Measurements from ENCODE around the gene CRADD. TPM values are rescaled to one million over a fixed set of nuclear protein-coding genes. Genes with fewer than 3 reads are reported as not detected.

CRADD gene
- total RNA-seq, 4 donors from 2014 or later, result 23.5 to 35.3 (median 26.1) TPM

GRCh38 chr12:93844164-93844784, 167.1 kb downstream of the CRADD start:
- no peak overlapping the region for H3K27ac ChIP-seq (replicated peaks in 1 of 4)
- 91% methylated on average over 7 of the region's 7 CpGs for whole genome bisulfite sequencing
- peak; percentile 62 for DNase-seq (ENCODE audit: extremely low spot score)
- H3K4me1 ChIP-seq, result peaks cover 0 to 9% (median 7%) of the 10 kb centered on the region in 4 donors
- no peak overlapping the region for H3K4me3 ChIP-seq
- no peaks in the 10 kb centered on the region for H3K9me3 ChIP-seq
- intact Hi-C loops (cut with DNase I), result loop anchor here (5.0 kb wide), 1 partner anchor 272 kb away; the partner anchor contains the start of gene SOCS2
- no peaks in the 10 kb centered on the region for H3K36me3 ChIP-seq
- H3K27me3 ChIP-seq, result no peaks in the 10 kb centered on the region
- no peak for TF ChIP-seq POLR2AphosphoS5 (IDR thresholded peaks at IDR 0.05)
- TF ChIP-seq POLR2A (IDR thresholded peaks at IDR 0.05; ENCODE audit: low read depth), result no peak
- no peak for TF ChIP-seq CTCF (IDR thresholded peaks at IDR 0.05)
- no peak for TF ChIP-seq EP300 (IDR thresholded peaks at IDR 0.05)

GRCh38 chr12:93846936-93847516, 169.9 kb downstream of the CRADD start:
- Histone ChIP-seq H3K27ac (replicated peaks in 1 of 4) (no peak overlapping the region), H3K4me1 (peaks cover 0 to 9% (median 7%) of the 10 kb centered on the region in 4 donors), H3K4me3 (no peak overlapping the region), H3K27me3 (no peaks in the 10 kb centered on the region), H3K9me3 (no peaks in the 10 kb centered on the region), H3K36me3 (peaks cover 0 to 4% (median 0%) of the 10 kb centered on the region in 4 donors)
- WGBS, result 93% methylated on average over 5 of the region's 5 CpGs
- DNase-seq (ENCODE audit: extremely low spot score), result no peak
- TF ChIP-seq POLR2A (IDR thresholded peaks at IDR 0.05; ENCODE audit: low read depth) (no peak), POLR2AphosphoS5 (IDR thresholded peaks at IDR 0.05) (no peak), CTCF (IDR thresholded peaks at IDR 0.05) (no peak), EP300 (IDR thresholded peaks at IDR 0.05) (no peak)
- intact Hi-C loops (cut with DNase I), result no loop called here

- no peaks in the 10 kb centered on the region for H3K27me3 ChIP-seq
- H3K27ac ChIP-seq (replicated peaks in 1 of 4), result peak overlapping the region in 1 of 4 donors; percentile 21
- no peaks in the 10 kb centered on the region for H3K9me3 ChIP-seq
- peaks cover 0 to 4% (median 0%) of the 10 kb centered on the region in 4 donors for H3K36me3 ChIP-seq
- intact Hi-C loops (cut with DNase I), result no loop called here
- TF ChIP-seq CTCF (IDR thresholded peaks at IDR 0.05) (no peak), EP300 (IDR thresholded peaks at IDR 0.05) (no peak), POLR2A (IDR thresholded peaks at IDR 0.05; ENCODE audit: low read depth) (no peak)
- peaks cover 0 to 9% (median 7%) of the 10 kb centered on the region in 4 donors for H3K4me1 ChIP-seq
- WGBS, result 93% methylated on average over 7 of the region's 7 CpGs
- H3K4me3 ChIP-seq, result no peak overlapping the region
- DNase-seq (ENCODE audit: extremely low spot score), result no peak
Observed at GRCh38 chr12:93847517-93848474, 170.6 kb downstream of the CRADD start.

GRCh38 chr12:93848523-93849101, 171.4 kb downstream of the CRADD start:
- H3K4me3 ChIP-seq, result no peak overlapping the region
- DNase-seq (ENCODE audit: extremely low spot score), result no peak
- H3K36me3 ChIP-seq, result peaks cover 0 to 4% (median 0%) of the 10 kb centered on the region in 4 donors
- H3K9me3 ChIP-seq, result no peaks in the 10 kb centered on the region
- no peaks in the 10 kb centered on the region for H3K27me3 ChIP-seq
- peaks cover 0 to 9% (median 7%) of the 10 kb centered on the region in 4 donors for H3K4me1 ChIP-seq
- TF ChIP-seq CTCF (IDR thresholded peaks at IDR 0.05) (no peak), EP300 (IDR thresholded peaks at IDR 0.05) (no peak), POLR2A (IDR thresholded peaks at IDR 0.05; ENCODE audit: low read depth) (no peak), POLR2AphosphoS5 (IDR thresholded peaks at IDR 0.05) (no peak)
- WGBS, result 77% methylated on average over 11 of the region's 11 CpGs
- intact Hi-C loops (cut with DNase I), result no loop called here
- H3K27ac ChIP-seq (replicated peaks in 1 of 4), result peak overlapping the region in 2 of 4 donors; percentile 8 to 21
